Measurements from ENCODE around the gene MMS19. TPM values are rescaled to one million over a fixed set of nuclear protein-coding genes. Genes with fewer than 3 reads are reported as not detected.
"Not testable (repeated sequence)": the region's sequence is repeated elsewhere in the genome, so short reads cannot be mapped to it uniquely, and the experiment has no call there.

Gene MMS19
- total and polyA plus RNA-seq, 2 donors from 2014 or later, result 49.7 to 56.1 TPM

GRCh38 chr10:97427571-97428179 lies 70.5 kb downstream of the MMS19 start:
- intact Hi-C loops (cut with DNase I), result no loop called here
- DNase-seq (peak in 3 of 5 donors; percentile 30 to 67 (median 62)), FAIRE-seq (no peak)
- no peaks in the 10 kb centered on the region for H3K9me3 ChIP-seq (ENCODE audit: control insufficient read depth in 2 of 3, insufficient read depth in 1 of 3, low read length in 3 of 3)
- H3K4me1 ChIP-seq (ENCODE audit: control insufficient read depth in 2 of 3, insufficient read depth in 2 of 3, low read depth in 1 of 3, low read length in 3 of 3), result peaks cover 0 to 15% (median 7%) of the 10 kb centered on the region in 3 donors
- H3K9ac ChIP-seq (ENCODE audit: low read length in 3 of 3), result peak overlapping the region; percentile 27 to 75 (median 75)
- peaks cover 9 to 20% (median 12%) of the 10 kb centered on the region in 3 donors for H3K36me3 ChIP-seq (ENCODE audit: control insufficient read depth in 2 of 3, insufficient read depth in 3 of 3, low read length in 3 of 3)
- H3K27ac ChIP-seq (ENCODE audit: low read depth in 2 of 2, low read length in 2 of 2), result peak overlapping the region; percentile 34 to 53
- H3K4me3 ChIP-seq (ENCODE audit: low read length in 3 of 3), result peak overlapping the region; percentile 81 to 94 (median 85)
- no peaks in the 10 kb centered on the region for H3K27me3 ChIP-seq (ENCODE audit: control insufficient read depth, insufficient read depth, low read length)
- TF ChIP-seq CTCF (IDR thresholded peaks at IDR 0.05; ENCODE audit: borderline replicate concordance, extremely low read depth, insufficient read depth), result no peak

- Histone ChIP-seq H3K9me3 (ENCODE audit: control insufficient read depth in 2 of 3, insufficient read depth in 1 of 3, low read length in 3 of 3) (no peaks in the 10 kb centered on the region), H3K4me3 (ENCODE audit: low read length in 3 of 3) (peak overlapping the region; percentile 81 to 94 (median 85)), H3K27ac (ENCODE audit: low read depth in 2 of 2, low read length in 2 of 2) (peak overlapping the region; percentile 83 to 86), H3K4me1 (ENCODE audit: control insufficient read depth in 2 of 3, insufficient read depth in 2 of 3, low read depth in 1 of 3, low read length in 3 of 3) (peaks cover 0 to 15% (median 7%) of the 10 kb centered on the region in 3 donors), H3K27me3 (ENCODE audit: control insufficient read depth, insufficient read depth, low read length) (no peaks in the 10 kb centered on the region), H3K36me3 (ENCODE audit: control insufficient read depth in 2 of 3, insufficient read depth in 3 of 3, low read length in 3 of 3) (peaks cover 9 to 20% (median 12%) of the 10 kb centered on the region in 3 donors), H3K9ac (ENCODE audit: low read length in 3 of 3) (peak overlapping the region; percentile 27 to 75 (median 75))
- FAIRE-seq (no peak), DNase-seq (peak in 3 of 5 donors; percentile 32 to 71 (median 52))
- TF ChIP-seq CTCF (IDR thresholded peaks at IDR 0.05; ENCODE audit: borderline replicate concordance, extremely low read depth, insufficient read depth), result no peak
- intact Hi-C loops (cut with DNase I), result no loop called here
Measured at GRCh38 chr10:97426776-97427570, 71.2 kb downstream of the MMS19 start.

- Histone ChIP-seq H3K4me1 (ENCODE audit: control insufficient read depth in 2 of 3, insufficient read depth in 2 of 3, low read depth in 1 of 3, low read length in 3 of 3) (peaks cover 0 to 15% (median 7%) of the 10 kb centered on the region in 3 donors), H3K9me3 (ENCODE audit: control insufficient read depth in 2 of 3, insufficient read depth in 1 of 3, low read length in 3 of 3) (no peaks in the 10 kb centered on the region), H3K27ac (ENCODE audit: low read depth in 2 of 2, low read length in 2 of 2) (peak within 1 kb of the TSS; percentile 83 to 86), H3K4me3 (ENCODE audit: low read length in 3 of 3) (peak within 1 kb of the TSS; percentile 81 to 94 (median 91)), H3K27me3 (ENCODE audit: control insufficient read depth, insufficient read depth, low read length) (no peaks in the 10 kb centered on the region), H3K9ac (ENCODE audit: low read length in 3 of 3) (peak within 1 kb of the TSS; percentile 75 to 92 (median 87)), H3K36me3 (ENCODE audit: control insufficient read depth in 2 of 3, insufficient read depth in 3 of 3, low read length in 3 of 3) (peaks cover 4 to 13% (median 7%) of the 10 kb centered on the region in 3 donors)
- DNase-seq (peak; percentile 97 to 99 (median 98)), FAIRE-seq (no peak)
- intact Hi-C loops (cut with DNase I), result no loop called here
- peak; percentile 68 for TF ChIP-seq CTCF (IDR thresholded peaks at IDR 0.05; ENCODE audit: borderline replicate concordance, extremely low read depth, insufficient read depth)
Measured at GRCh38 chr10:97425964-97426775, 72.1 kb downstream of the MMS19 start, which contains the start of gene PGAM1. TSS of gene PGAM1 (plus strand) at chr10:97426191. CDS start at chr10:97426308, 117 bp downstream.

GRCh38 chr10:97423757-97424098 lies 74.5 kb downstream of the MMS19 start:
- H3K9me3 ChIP-seq (ENCODE audit: control insufficient read depth in 2 of 3, insufficient read depth in 1 of 3, low read length in 3 of 3); intact Hi-C loops (cut with DNase I); DNase-seq; H3K27ac ChIP-seq (ENCODE audit: low read depth in 2 of 2, low read length in 2 of 2); FAIRE-seq; H3K27me3 ChIP-seq (ENCODE audit: control insufficient read depth, insufficient read depth, low read length); H3K4me3 ChIP-seq (ENCODE audit: low read length in 3 of 3); H3K36me3 ChIP-seq (ENCODE audit: control insufficient read depth in 2 of 3, insufficient read depth in 3 of 3, low read length in 3 of 3); H3K9ac ChIP-seq (ENCODE audit: low read length in 3 of 3): not testable (repeated sequence)
- peaks cover 0 to 17% (median 7%) of the 10 kb centered on the region in 3 donors for H3K4me1 ChIP-seq (ENCODE audit: control insufficient read depth in 2 of 3, insufficient read depth in 2 of 3, low read depth in 1 of 3, low read length in 3 of 3)
